Activated CD4-positive, CD25-positive, alpha-beta regulatory T cell treated with anti-CD3 and anti-CD28 coated beads, Interleukin-2, amount 50 U/mL, for 24 hours (primary cell): ENCODE measurements around the gene PRMT9.

Experiments
- ATAC-seq, 2 donors: fragments of 150-1000 bp; cut with Tn5 transposase; one replicate each; pipeline ENCODE4 v1.10.0; 2021; ENCODE audit warnings: mild to moderate bottlenecking in 1 of 2, moderate library complexity in 1 of 2

The PRMT9 gene

DNA sequence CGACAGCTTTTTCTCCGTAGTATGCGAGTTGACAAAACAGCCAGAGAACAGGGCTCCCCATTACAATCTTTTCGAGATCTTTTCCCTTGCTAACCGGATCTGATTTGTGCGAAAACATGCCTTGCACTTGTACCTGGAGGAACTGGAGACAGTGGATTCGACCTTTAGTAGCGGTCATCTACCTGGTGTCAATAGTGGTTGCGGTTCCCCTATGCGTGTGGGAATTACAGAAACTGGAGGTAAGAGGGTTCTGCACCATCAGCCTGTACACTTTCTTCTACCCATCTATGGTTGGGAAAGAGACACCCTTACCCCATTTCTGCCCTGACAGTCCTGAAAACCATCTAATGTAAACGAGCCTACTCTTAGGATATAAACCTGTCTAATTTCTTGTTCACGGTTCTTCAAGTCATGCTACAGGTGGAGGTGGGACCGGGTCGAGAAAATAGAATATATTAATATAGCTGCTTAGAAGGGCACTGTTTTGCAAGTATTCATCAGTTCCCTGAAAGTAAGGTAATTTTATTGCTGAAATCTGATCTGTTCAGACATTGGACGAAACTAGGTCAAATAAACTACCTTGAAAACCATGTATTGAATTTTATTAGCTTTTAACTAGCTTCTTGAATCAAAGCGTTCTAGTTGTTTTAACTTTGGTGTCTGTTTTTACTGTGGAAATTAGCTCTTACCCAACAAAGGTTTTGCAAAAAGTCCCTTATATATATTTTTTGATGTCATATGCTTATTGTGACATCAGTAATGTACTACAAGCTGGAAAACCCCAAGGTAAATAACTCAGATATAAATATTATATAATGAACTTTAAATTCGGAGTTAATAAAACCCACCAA lies 65.9 kb downstream of the PRMT9 start:
- ATAC-seq = no peak

GRCh38 chr4:147617173-147617840 lies 66.7 kb downstream of the PRMT9 start, which contains the start of gene TMEM184C:
Gene TMEM184C (plus strand): TSS chr4:147617397. CDS start chr4:147617957, 560 bp downstream.
- peak; percentile 99 to 100 for ATAC-seq

DNA sequence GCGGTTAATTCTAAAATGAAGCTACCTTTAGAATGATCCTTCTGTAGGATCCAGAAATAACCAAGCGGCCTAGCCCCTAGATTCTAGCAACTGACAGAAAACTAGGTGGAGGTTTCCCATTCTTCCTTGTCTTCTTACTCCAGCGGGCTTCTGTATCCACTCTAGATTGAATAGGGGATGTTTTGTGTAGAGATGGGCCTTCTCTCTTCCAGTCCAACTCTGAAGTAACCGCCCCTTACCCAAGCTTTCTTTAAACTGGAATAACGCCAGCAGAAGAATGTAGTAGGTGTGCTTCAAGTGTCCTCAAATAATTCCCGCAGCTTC lies 67.2 kb downstream of the PRMT9 start:
- no peak for ATAC-seq

DNA sequence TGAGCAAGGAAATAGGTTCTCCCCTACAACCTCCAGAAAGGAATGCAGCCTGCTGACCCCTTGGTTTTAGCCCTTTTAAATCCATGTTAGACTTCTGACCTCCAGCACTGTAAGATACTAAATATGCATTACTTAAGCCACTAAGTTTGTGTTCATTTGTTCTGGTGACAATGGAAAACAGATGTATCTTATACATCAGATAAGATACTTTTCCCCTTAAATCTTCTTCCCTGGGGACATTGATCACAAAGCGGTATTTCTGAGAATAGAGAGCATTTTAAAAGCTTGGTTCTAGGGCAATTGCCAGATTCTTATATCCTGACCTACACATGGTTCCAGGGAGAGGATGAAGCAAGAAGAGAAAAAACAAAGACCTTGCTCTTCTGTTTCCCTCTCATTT lies 73.3 kb downstream of the PRMT9 start:
- no peak for ATAC-seq

GRCh38 chr4:147607471-147607870 lies 76.5 kb downstream of the PRMT9 start:
- no peak for ATAC-seq

DNA sequence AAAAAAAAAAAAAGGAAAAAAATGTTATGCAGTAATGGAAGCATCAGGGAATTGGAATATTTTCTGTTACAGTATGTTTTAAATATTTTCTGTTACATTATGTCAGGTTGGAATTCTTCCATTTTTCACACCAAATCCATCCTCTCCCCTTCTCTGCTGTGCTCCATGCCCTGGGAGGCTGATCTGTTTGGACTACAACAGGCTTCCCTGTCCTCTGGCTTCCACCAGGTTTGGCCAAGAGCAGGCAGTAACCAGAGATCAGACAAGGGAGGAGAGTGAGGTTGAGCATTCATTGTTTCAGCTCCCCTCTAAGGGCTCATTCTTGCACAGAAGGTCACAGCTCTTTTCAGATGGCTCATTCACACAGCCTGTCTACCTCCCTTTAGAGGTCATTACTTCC lies 78.5 kb downstream of the PRMT9 start:
- no peak for ATAC-seq

- ATAC-seq = no peak
Measured at GRCh38 chr4:147599769-147600168, 84.2 kb downstream of the PRMT9 start.

GRCh38 chr4:147599206-147599605 lies 84.8 kb downstream of the PRMT9 start:
- ATAC-seq = no peak

GRCh38 chr4:147597561-147597960 lies 86.4 kb downstream of the PRMT9 start:
- ATAC-seq = no peak

DNA sequence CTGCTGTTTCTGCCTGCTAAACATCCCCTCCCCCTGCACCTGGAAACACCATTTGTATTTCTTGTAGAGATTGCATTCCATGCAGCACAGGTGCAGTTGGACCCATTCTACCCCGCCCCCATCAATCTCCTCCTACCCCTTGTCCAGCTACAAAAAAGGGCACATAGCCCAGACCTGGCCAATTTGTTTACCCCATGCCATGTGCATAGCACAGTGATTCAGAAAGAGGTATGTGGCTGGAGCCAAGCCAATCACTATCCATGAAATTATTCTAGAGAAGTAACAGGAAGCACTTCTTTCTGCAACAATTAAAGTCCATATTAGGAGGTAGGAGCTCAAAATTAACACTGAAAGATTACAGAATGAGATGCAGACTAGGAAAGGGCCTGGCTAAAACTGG lies 87.0 kb downstream of the PRMT9 start:
- no peak for ATAC-seq

DNA sequence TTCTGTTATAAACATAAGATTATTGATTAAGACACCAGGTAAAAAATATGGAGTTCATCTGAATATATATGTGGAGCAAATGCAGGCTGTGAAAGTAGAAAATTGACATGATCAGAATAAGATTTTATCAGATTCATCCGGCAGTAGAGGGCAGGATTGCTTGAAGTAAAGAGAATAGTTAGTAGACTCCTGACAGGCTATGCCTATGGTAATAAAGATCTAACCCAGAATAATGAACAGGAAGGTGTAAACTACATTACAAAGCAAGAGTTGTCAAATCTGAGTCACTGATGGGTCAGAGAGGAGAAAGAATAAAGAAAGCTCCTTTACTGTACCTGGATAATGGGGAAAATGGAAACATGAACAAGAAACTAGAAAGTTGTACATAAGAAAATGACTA lies 87.6 kb downstream of the PRMT9 start:
- ATAC-seq = no peak

GRCh38 chr4:147594578-147594977 lies 89.4 kb downstream of the PRMT9 start:
- ATAC-seq = no peak

GRCh38 chr4:147594107-147594506 lies 89.9 kb downstream of the PRMT9 start:
- no peak for ATAC-seq

- no peak for ATAC-seq
Measured at GRCh38 chr4:147591106-147591505, 92.9 kb downstream of the PRMT9 start.

DNA sequence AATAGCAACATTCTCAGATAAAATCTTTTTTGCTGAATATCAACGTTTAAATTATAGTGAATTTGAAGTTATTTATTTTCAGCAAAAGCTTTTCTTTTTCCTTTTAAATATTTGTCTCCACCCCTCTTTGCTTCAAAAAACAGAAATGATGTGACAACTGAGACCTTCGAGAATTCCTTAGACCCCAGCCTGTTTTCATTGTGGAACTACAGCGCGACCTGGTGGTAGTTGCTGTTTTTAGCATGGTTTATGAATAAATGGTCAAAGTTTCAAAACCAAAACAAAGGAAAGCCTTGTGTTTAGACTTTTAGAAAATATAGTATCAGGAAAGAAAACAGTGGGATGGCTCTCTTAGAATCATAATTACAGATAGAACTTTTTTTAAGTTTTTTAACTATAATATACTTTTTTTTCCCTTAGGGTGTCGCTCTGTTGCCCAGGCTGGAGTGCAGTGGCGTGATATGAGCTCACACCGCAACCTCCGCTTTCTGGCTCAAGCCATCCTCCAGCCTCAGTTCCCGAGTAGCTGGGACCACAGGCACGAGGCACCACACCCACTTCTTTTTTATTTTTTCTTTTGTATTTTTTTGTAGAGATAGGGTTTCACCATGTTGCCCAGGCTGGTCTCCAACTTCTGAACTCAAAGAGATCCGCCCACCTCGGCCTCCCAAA lies 93.6 kb downstream of the PRMT9 start:
- no peak for ATAC-seq

- no peak for ATAC-seq
Measured at GRCh38 chr4:147589586-147589985, 94.4 kb downstream of the PRMT9 start.
